GM19351 (cell line): ENCODE measurements around the gene SMG9.

Source experiments
- ATAC-seq: cut with Tn5 transposase; IDR thresholded peaks from one replicate; pipeline ENCODE4 v1.9.1; 2021; ENCODE audit warnings: mild to moderate bottlenecking, moderate library complexity; ENCODE audit not compliant: unreplicated experiment

SMG9 gene, protein sequence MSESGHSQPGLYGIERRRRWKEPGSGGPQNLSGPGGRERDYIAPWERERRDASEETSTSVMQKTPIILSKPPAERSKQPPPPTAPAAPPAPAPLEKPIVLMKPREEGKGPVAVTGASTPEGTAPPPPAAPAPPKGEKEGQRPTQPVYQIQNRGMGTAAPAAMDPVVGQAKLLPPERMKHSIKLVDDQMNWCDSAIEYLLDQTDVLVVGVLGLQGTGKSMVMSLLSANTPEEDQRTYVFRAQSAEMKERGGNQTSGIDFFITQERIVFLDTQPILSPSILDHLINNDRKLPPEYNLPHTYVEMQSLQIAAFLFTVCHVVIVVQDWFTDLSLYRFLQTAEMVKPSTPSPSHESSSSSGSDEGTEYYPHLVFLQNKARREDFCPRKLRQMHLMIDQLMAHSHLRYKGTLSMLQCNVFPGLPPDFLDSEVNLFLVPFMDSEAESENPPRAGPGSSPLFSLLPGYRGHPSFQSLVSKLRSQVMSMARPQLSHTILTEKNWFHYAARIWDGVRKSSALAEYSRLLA

DNA sequence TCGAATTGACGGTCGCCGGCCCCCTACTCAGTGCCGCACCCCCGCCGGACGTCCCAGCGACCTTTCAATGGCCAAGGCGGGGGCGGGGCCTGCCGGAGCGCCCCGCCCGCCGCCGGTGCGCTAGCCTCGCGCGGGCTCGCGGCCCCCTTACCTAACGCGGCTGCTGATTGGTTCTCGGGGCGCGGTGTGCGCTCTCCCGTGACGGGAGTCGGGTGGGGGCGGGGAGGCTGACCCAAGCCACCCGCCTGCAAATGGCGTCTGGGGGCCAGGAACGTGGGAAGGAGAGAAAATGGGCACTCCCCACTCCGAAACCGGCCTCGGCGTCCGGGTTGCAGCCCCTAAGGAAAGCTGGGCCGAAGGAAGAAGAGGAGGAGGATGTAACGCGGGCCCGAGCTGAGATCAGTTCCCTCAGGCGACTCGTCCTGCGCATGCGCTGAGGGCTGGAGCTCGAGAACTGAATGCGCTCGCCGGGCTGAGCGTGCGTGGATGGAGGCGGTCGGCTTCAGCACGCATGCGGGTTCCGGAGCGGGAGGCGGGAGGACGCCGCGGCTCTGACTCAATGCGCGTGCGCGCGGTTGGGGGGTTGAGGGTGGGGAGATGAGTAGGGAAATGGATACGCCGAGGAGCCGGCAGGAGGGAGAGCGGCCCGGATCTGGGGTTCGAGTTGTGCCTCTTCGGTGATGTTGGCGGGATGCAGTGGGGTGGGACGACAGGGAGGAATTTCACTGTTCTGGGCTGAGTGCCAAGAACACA is at the start of gene SMG9:
Gene SMG9, minus strand, starts transcription at position 460 of the 753 bp plus-strand sequence. CDS start 4,221 bp downstream, outside the sequence.
- peak; percentile 54 for ATAC-seq

GRCh38 chr19:43804432-43804831 is 49.7 kb upstream of the SMG9 start:
- ATAC-seq: no peak

DNA sequence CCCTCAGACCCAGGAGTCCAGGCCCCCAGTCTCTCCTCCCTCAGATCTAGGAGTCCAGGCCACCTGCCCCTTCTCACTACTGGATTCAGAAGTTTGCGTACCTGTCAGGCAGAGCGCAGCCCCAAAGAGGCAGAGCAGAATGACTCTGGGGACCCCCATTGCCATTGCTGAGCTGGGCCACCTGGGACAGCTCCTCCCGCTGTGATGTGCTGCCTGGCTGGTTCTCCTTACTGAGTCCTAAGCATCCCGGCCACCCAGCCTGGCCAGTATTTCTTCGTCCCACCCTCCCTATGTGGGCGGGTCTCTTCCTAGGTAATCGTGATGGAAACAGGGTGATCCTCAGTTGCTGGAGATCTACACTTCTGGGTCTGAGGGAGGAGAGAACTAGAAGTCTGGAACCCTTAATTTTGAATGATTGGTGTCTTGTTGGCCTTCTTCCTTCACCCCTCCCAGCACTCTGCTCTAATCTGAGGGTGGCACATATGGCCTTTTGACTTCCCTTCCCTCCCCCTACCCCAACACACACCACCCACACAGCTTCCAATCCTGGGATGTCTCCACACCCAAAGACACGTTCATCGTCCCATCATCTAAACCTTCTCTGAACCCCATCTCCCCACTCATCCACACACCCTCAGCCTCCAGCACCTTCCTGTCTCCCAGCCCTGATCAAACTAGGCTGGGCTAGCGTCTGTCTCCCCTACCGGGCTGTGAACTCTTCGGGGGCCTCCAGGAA is 47.6 kb upstream of the SMG9 start, which contains the start of gene LYPD5:
Gene LYPD5, minus strand, starts transcription at position 232 of the 736 bp plus-strand sequence. Its CDS starts 67 bp downstream, at position 165.
- no peak for ATAC-seq

GRCh38 chr19:43799502-43800142 is 44.9 kb upstream of the SMG9 start:
- ATAC-seq: no peak

GRCh38 chr19:43798546-43799409 is 44.0 kb upstream of the SMG9 start:
- no peak for ATAC-seq

DNA sequence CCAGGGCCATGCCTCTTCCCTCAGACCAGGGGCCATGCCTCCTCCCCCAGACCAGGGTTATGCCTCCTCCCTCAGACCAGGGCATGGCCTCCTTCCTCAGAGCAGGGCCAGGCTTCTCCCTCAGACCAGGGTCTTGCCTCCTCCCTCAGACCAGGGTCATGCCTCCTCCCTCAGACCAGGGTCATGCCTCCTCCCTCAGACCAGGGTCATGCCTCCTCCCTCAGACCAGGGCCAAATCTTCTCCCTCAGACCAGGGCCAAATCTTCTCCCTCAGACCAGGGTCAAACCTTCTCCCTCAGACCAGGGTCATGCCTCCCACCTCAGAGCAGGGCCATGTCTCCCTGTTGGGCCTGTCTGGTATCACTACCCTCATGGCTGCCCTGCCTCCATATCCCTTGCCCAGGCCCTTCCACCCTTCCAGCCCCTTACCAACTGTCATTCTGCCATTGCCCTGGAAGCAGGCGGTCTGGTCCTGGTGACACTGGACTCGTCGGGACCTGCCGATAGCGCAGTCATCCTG is 43.3 kb upstream of the SMG9 start:
- no peak for ATAC-seq

DNA sequence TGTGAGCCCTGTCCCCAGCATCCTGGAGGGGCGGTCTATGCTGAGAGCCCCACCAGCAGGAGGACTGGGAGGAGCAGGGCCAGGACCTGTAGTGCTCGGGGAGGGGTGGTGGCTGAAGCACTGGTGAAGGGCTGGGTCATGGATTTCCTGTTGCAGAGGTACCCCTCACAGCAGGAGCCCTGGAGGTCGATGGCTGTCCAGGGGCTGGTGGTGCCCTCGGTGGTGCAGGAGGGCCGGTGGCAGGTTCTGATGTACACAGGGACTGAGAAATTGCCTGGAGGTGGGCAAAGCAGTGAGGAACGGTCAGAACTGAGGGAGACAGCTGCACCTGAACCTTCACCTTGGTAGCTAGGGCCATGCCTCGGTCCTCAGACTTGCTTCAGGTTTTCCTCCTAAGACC is 42.8 kb upstream of the SMG9 start:
- ATAC-seq: no peak

DNA sequence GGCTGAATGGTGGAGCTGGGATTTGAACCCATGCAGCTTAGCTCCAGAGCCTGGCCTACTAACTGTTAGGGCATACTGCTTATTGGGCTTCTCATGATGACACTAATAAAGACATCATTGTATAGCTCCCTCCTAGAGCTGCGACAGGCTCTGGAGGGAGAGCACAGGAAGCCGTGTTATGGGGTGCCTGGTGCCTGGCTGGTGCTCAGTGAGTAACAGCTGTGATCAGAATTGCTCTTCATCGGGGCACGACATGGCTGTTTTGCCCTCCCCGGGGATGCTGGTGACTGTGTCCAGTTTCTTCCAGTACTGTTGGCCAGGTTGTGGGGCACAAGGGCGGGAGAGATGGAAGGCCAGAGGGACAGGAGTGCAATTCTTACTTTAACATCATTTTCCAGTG is 42.4 kb upstream of the SMG9 start:
- no peak for ATAC-seq

DNA sequence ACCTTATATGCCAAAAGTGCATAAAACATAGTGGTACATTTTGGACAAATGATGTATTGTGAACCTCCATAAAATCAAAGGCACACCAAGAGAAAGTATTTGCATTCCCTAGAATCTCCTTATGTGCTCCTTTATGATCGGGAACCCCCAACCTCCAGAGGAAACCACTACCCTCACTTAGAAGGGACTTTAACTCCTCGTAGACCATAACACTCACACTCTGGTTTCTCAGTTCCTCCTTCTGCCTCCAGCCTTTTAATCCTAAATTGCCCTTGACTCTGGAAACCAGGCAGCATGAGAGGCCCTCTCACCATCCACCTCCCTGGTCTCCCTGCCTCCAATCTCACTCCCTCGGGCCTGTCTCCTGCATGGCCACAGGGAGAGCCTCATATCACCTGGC is 35.8 kb upstream of the SMG9 start:
- ATAC-seq: peak; percentile 45

DNA sequence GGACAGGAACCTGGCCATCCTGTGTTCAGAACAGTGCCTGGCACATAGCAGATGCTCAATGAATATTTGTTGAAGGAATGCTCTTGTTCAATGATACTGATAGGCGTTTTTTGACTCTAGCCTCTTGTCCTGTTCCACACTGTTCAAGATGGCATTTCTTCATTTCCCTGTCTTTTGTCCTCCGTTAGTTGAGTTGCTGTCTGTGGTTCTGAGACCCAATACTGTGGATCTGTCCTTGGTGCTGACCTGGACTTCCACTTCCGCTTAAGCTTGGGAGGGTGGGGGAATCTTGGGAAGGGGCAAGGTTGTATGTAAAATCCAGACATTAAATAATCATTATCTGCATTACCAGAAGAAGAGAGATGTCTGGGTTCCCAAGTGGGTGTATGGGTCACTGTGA is 34.3 kb upstream of the SMG9 start:
- no peak for ATAC-seq

- no peak for ATAC-seq
Observed at GRCh38 chr19:43786665-43787064, 31.9 kb upstream of the SMG9 start.

GRCh38 chr19:43784981-43785808 is 30.4 kb upstream of the SMG9 start:
- peak; percentile 31 for ATAC-seq

DNA sequence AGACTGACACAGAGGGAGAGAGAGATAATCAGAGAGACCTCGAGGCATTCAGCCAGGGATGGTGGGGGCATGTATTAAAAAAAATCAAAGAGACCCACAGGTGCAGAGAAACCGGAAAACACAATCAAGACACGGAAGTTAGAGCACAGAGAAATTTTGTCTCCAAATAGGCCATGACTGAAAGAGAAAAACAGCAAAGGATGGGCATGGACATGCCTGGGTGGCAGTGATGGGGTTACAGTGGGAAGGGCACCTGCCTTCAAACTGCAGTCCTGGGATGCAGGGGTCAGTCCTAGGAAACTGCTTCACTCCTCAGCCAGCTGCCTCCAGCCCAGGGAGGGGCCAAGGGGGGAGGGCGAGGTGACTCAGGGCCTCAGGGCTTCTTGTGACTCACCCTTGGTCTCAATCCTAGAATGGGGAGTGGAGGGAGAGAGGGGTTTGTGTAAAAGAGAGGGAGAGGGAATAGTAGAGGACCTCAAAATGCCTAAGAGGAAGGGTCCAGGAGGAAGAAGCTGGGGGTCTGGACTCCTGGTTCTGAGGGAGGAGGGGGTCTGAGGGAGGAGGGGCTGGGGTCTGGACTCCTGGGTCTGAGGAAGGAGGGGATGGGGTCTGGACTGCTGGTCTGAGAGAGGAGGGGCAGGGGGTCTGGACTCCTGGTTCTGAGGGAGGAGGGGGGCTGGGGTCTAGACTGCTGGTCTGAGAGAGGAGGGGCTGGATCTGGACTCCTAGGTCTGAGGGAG is 29.6 kb upstream of the SMG9 start:
- no peak for ATAC-seq

DNA sequence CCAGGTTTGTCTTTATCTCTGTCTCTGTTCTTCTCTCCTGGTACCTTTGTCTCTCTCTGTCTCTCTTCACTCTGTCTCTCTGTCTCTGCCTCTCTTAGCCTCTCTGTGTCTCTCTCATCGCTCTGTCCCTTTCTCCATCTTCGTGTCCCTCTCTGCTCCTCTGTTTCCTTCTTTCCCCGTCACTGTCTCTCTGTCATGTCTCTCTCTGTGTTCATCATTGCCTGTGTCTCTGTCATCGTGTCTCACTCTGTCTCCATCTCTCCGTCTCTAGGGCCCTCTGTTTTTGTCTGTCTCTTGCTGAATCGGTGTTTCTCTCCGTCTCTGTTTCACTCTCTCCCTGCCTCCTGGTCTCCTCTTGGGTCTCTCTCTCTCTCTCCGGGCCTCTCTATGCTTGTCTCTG is 28.9 kb upstream of the SMG9 start:
- no peak for ATAC-seq

DNA sequence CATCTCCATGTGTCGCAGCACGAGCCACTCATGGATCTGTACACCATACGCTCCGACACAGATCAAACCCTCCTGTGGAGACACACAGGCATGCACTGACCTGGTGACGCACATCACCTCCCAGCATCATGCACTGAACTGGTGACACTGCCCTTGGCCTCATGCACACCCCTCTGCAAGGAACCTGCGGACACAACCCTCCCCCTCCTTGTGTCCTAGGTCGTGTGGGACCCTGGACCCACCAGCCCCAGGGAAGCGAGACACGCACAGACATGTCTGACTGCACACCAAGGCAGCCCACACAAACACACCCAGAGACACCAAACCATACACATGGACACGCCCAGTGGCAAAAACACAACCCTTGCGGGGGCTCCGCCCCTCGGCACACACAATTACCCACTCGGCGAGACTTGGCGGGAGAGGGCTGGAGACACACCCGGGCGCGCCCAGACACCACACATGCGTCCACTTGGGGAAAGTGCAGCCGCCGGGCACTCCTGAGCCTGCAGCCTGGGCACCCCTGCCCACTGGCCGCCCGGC is 28.0 kb upstream of the SMG9 start:
- no peak for ATAC-seq

- ATAC-seq: no peak
Observed at GRCh38 chr19:43782311-43782660, 27.5 kb upstream of the SMG9 start.

GRCh38 chr19:43781630-43782310 is 27.0 kb upstream of the SMG9 start:
- ATAC-seq: no peak
